GM20431 (cell line): ENCODE measurements around the gene GSTA2.
"Not testable (repeated sequence)": the region's sequence is repeated elsewhere in the genome, so short reads cannot be mapped to it uniquely, and the experiment has no call there.

ENCODE experiments used
- in situ Hi-C: fragments of 300-500 bp; cut with MseI, MboI; formaldehyde crosslinking; loops from one replicate; pipeline ENCODE4 v1.15.0; 2020; ENCODE audit warnings: low sequenced_read_pairs; ENCODE audit not compliant: unreplicated experiment

GSTA2 gene

GRCh38 chr6:52763322-52763916 lies at the start of gene GSTA2:
GSTA2 (minus strand) TSS chr6:52763475; CDS start chr6:52757947, 5,528 bp downstream.
- in situ Hi-C loops, result not testable (repeated sequence)

- in situ Hi-C loops, result not testable (repeated sequence)
These were observed 46.5 kb upstream of the GSTA2 start for GRCh38 chr6:52809777-52810176.

GRCh38 chr6:52808660-52809059 lies 45.4 kb upstream of the GSTA2 start:
- in situ Hi-C loops, result no loop called here

- in situ Hi-C loops, result not testable (repeated sequence)
These were observed 40.5 kb upstream of the GSTA2 start, which contains the start of gene GSTA1 for GRCh38 chr6:52803668-52804255. GSTA1 (minus strand) TSS chr6:52803816; CDS start chr6:52799267, 4,549 bp downstream.

- in situ Hi-C loops, result no loop called here
These were observed 39.5 kb upstream of the GSTA2 start for GRCh38 chr6:52802806-52803205.

- in situ Hi-C loops, result no loop called here
These were observed 38.0 kb upstream of the GSTA2 start for GRCh38 chr6:52801188-52801841.

GRCh38 chr6:52799272-52799671 lies 36.0 kb upstream of the GSTA2 start:
- in situ Hi-C loops, result not testable (repeated sequence)

- in situ Hi-C loops, result not testable (repeated sequence)
These were observed 31.1 kb upstream of the GSTA2 start for GRCh38 chr6:52794366-52794765.

GRCh38 chr6:52790861-52791260 lies 27.6 kb upstream of the GSTA2 start:
- in situ Hi-C loops, result no loop called here

GRCh38 chr6:52789658-52790057 lies 26.4 kb upstream of the GSTA2 start:
- in situ Hi-C loops, result not testable (repeated sequence)

GRCh38 chr6:52788478-52788877 lies 25.2 kb upstream of the GSTA2 start:
- in situ Hi-C loops, result no loop called here

- in situ Hi-C loops, result no loop called here
These were observed 24.6 kb upstream of the GSTA2 start for GRCh38 chr6:52787917-52788316.

GRCh38 chr6:52786249-52786956 lies 23.1 kb upstream of the GSTA2 start:
- in situ Hi-C loops, result no loop called here

- in situ Hi-C loops, result not testable (repeated sequence)
These were observed 19.5 kb upstream of the GSTA2 start for GRCh38 chr6:52782696-52783274.

- in situ Hi-C loops, result not testable (repeated sequence)
These were observed 18.9 kb upstream of the GSTA2 start for GRCh38 chr6:52782209-52782608.

- in situ Hi-C loops, result no loop called here
These were observed 16.0 kb upstream of the GSTA2 start for GRCh38 chr6:52779237-52779636.

GRCh38 chr6:52776711-52777351 lies 13.6 kb upstream of the GSTA2 start:
- in situ Hi-C loops, result not testable (repeated sequence)

GRCh38 chr6:52769399-52769798 lies 6.1 kb upstream of the GSTA2 start:
- in situ Hi-C loops, result not testable (repeated sequence)

GRCh38 chr6:52767658-52768057 lies 4.4 kb upstream of the GSTA2 start:
- in situ Hi-C loops, result not testable (repeated sequence)
